Smooth muscle cell (in vitro differentiated cells): Measurements from ENCODE around the gene HRH2. TPM values are rescaled to one million over a fixed set of nuclear protein-coding genes. Genes with fewer than 3 reads are reported as not detected.

Source experiments
- DNase-seq: peaks from one replicate; lab custom pipeline; 2025; ENCODE audit not compliant: unreplicated experiment; lab: John Stamatoyannopoulos, UW
- H2AFZ ChIP-seq: fragments of 200-600 bp; sonication (generic); 2 replicates; pipeline ENCODE4 v1.6.0; 2016; ENCODE audit warnings: antibody characterized with exemption, low read depth, mild to moderate bottlenecking
- H3F3A ChIP-seq: fragments of 200-600 bp; sonication (generic); 2 replicates; pipeline ENCODE4 v1.6.0; 2017; ENCODE audit warnings: antibody characterized with exemption, low read depth
- H3K27ac ChIP-seq: fragments of 200-600 bp; sonication (generic); 2 replicates; pipeline ENCODE4 v1.5.1; 2016; ENCODE audit warnings: low read depth, mild to moderate bottlenecking
- H3K27me3 ChIP-seq: fragments of 200-600 bp; sonication (generic); 2 replicates; pipeline ENCODE4 v1.6.1; 2016; ENCODE audit warnings: low read depth, mild to moderate bottlenecking
- H3K36me3 ChIP-seq: fragments of 200-600 bp; sonication (generic); 2 replicates; pipeline ENCODE4 v1.5.1; 2016; ENCODE audit warnings: low read depth
- H3K4me1 ChIP-seq: fragments of 200-600 bp; sonication (generic); 2 replicates; pipeline ENCODE4 v1.5.1; 2016; ENCODE audit warnings: low read depth
- H3K4me2 ChIP-seq: fragments of 200-600 bp; sonication (generic); 2 replicates; pipeline ENCODE4 v1.6.0; 2016; ENCODE audit warnings: mild to moderate bottlenecking
- H3K4me3 ChIP-seq: fragments of 200-600 bp; sonication (generic); 2 replicates; pipeline ENCODE4 v1.5.1; 2016; ENCODE audit warnings: mild to moderate bottlenecking
- H3K79me2 ChIP-seq: fragments of 200-600 bp; sonication (generic); 2 replicates; pipeline ENCODE4 v1.6.0; 2016; ENCODE audit warnings: low read depth, mild to moderate bottlenecking
- H3K9ac ChIP-seq: fragments of 200-600 bp; sonication (generic); 2 replicates; pipeline ENCODE4 v1.6.0; 2016; ENCODE audit warnings: low read depth
- H3K9me3 ChIP-seq: fragments of 200-600 bp; sonication (generic); replicated peaks from 2 replicates; pipeline ENCODE4 v1.5.1; 2016; ENCODE audit warnings: low read depth
- H4K20me1 ChIP-seq: fragments of 200-600 bp; sonication (generic); 2 replicates; pipeline ENCODE4 v1.6.0; 2016; ENCODE audit warnings: low read depth
- CTCF ChIP-seq: fragments of 200-600 bp; sonication (generic); IDR thresholded peaks from 2 replicates; pipeline ENCODE4 v1.5.1; 2017; ENCODE audit warnings: borderline replicate concordance, mild to moderate bottlenecking, antibody characterized with exemption; ENCODE audit not compliant: insufficient read depth, poor library complexity, severe bottlenecking
- WGBS: methylation state at CpG from one replicate; pipeline ENCODE4 v1.1.7; 2016; ENCODE audit warnings: low lambda C conversion rate; 5-methylcytosine and 5-hydroxymethylcytosine counted together
- polyA plus RNA-seq: library from polyadenylated mRNA; unstranded; fragments of >200 nt; fragmentation: Nextera tagmentation; extraction: Ambion mirVana; gene quantifications from 2 replicates; pipeline ENCODE4 v1.2.1, GENCODE V29; 2016
- total RNA-seq: library from RNA; depleted of rRNA; stranded (reverse); fragments of >200 nt; gene quantifications from 2 replicates; pipeline ENCODE4 v1.2.3, GENCODE V29; 2014

Gene HRH2
- total and polyA plus RNA-seq, 2 experiments from 2014 or later: 0.57 to 0.63 TPM

GRCh38 chr5:175640106-175640775 is 17.6 kb upstream of the HRH2 start:
- no peaks in the 10 kb centered on the region for H3K79me2 ChIP-seq
- H3K27me3 ChIP-seq: no peaks in the 10 kb centered on the region
- H3K36me3 ChIP-seq: no peaks in the 10 kb centered on the region
- TF ChIP-seq CTCF: no peak
- DNase-seq: no peak
- no peak overlapping the region for H2AFZ ChIP-seq
- H3K4me2 ChIP-seq: no peak overlapping the region
- H3K9me3 ChIP-seq: no peaks in the 10 kb centered on the region
- H3K4me1 ChIP-seq: peaks cover 15% of the 10 kb centered on the region
- H4K20me1 ChIP-seq: no peaks in the 10 kb centered on the region
- no peak overlapping the region for H3K4me3 ChIP-seq
- H3F3A ChIP-seq: no peaks in the 10 kb centered on the region
- WGBS: 52% methylated on average over 9 of the region's 9 CpGs
- no peak overlapping the region for H3K27ac ChIP-seq
- H3K9ac ChIP-seq: no peak overlapping the region

GRCh38 chr5:175642998-175643397 is 14.9 kb upstream of the HRH2 start:
- Histone ChIP-seq H3K9ac (no peak overlapping the region), H3K27me3 (no peaks in the 10 kb centered on the region), H2AFZ (no peak overlapping the region), H3K4me3 (no peak overlapping the region), H4K20me1 (no peaks in the 10 kb centered on the region), H3K9me3 (no peaks in the 10 kb centered on the region), H3K79me2 (no peaks in the 10 kb centered on the region), H3K27ac (no peak overlapping the region), H3K36me3 (no peaks in the 10 kb centered on the region), H3K4me2 (no peak overlapping the region), H3F3A (no peaks in the 10 kb centered on the region), H3K4me1 (peaks cover 15% of the 10 kb centered on the region)
- no peak for DNase-seq
- no peak for TF ChIP-seq CTCF
- WGBS: 87% methylated on average over 4 of the region's 4 CpGs

- Histone ChIP-seq H3K79me2 (no peaks in the 10 kb centered on the region), H3K27me3 (no peaks in the 10 kb centered on the region)
- WGBS: 99% methylated on average over 3 of the region's 3 CpGs
Observed at GRCh38 chr5:175646251-175646650, 11.6 kb upstream of the HRH2 start.

More at GRCh38 chr5:175646251-175646650, 11.6 kb upstream of the HRH2 start:
- Histone ChIP-seq H3F3A (no peaks in the 10 kb centered on the region), H4K20me1 (no peaks in the 10 kb centered on the region), H3K4me2 (no peak overlapping the region), H3K9me3 (no peaks in the 10 kb centered on the region), H3K36me3 (no peaks in the 10 kb centered on the region), H2AFZ (no peak overlapping the region), H3K27ac (no peak overlapping the region), H3K4me1 (no peaks in the 10 kb centered on the region), H3K4me3 (no peak overlapping the region), H3K9ac (no peak overlapping the region)
- TF ChIP-seq CTCF: no peak
- DNase-seq: no peak
